GM19468 (cell line): ENCODE data around the gene DNASE2B.
"Not testable (repeated sequence)": the region's sequence is repeated elsewhere in the genome, so short reads cannot be mapped to it uniquely, and the experiment has no call there.

Experiments used
- ATAC-seq: cut with Tn5 transposase; IDR thresholded peaks from one replicate; pipeline ENCODE4 v1.9.1; 2021; ENCODE audit warnings: mild to moderate bottlenecking, moderate library complexity, moderate number of reproducible peaks; ENCODE audit not compliant: unreplicated experiment; ENCODE audit errors: extremely low read depth

DNASE2B gene

DNA sequence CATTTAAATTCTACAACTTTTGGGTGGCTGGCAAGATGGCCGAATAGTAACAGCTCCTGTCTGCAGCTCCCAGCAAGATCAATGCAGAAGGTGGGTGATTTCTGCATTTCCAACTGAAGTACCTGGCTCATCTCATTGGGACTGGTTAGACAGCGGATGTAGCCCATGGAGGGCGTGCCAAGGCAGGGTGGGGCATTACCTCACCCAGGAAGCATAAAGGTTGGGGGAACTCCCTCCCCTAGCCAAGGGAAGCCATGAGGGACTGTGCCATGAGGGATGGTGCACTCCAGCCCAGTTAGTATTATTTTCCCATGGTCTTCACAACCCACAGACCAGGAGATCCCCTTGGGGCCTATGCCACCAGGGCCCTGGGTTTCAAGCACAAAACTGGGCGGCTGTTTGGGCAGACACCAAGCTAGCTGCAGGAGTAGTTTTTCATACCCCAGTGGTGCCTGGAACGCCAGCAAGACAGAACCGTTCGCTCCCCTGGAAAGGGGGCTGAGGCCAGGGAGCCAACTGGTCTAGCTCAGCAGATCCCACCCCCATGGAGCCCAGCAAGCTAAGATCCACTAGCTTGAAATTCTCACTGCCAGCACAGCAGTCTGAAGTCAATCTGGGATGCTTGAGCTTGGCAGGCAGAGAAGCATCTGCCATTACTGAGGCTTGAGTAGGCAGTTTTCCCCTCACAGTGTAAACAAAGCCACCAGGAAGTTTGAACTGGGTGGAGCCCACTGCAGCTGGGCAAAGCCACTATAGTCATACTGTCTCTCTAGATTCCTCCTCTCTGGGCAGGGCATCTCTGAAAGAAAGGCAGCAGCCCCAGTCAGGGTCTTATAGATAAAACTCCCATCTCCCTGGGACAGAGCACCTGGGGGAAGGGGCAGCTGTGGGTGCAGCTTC is 44.7 kb downstream of the DNASE2B start:
- not testable (repeated sequence) for ATAC-seq

DNA sequence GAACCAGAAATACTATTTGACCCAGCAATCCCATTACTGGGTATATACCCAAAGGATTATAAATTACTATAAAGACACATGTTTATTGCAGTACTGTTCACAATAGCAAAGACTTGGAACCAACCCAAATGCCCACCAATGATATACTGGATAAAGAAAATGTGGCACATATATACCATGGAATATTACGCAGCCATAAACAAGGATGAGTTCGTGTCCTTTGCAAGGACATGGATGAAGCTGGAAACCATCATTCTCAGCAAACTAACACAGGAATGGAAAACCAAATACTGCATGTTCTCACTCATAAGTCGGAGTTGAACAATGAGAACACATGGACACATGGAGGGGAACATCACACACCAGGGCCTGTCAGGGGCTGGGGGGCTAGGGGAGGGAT is 50.4 kb downstream of the DNASE2B start:
- not testable (repeated sequence) for ATAC-seq

DNA sequence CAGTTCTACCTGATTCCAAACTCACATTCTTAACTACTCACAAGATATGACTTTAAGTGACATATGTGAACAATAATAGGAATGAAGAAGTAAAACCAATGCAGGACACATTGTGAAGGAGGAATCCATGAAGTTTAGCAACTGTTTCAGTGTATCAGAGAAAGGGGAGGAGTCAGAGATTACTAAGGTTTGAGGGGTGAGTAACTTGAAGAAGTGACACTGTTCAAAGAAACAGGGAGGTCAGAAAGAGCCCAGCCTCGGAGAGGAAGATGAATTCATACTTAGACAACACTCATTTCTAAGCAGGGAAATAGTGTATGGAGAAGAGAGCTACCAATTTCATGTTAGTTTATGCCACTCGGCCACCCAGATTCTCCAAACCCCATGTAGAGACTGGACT is 52.6 kb downstream of the DNASE2B start:
- no peak for ATAC-seq

DNA sequence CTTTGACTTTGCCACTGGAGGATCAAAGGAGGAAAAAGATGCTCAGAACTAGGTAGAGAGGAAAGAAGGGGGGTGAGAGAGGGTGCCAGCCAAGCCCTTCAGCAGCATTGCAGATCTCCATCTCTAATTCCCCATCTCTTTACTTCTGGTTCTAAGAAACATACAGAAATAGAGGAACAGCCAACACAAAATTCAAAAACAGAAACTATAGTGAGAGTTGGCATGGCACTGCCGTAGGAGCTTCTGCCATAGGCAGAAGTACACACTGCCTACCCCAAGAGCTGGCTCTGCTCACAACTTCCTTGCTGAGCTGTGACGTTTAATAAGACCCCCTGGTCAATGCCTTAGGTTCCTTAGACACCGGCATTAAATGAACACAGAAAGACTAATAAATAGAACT is 54.2 kb downstream of the DNASE2B start:
- ATAC-seq: no peak

DNA sequence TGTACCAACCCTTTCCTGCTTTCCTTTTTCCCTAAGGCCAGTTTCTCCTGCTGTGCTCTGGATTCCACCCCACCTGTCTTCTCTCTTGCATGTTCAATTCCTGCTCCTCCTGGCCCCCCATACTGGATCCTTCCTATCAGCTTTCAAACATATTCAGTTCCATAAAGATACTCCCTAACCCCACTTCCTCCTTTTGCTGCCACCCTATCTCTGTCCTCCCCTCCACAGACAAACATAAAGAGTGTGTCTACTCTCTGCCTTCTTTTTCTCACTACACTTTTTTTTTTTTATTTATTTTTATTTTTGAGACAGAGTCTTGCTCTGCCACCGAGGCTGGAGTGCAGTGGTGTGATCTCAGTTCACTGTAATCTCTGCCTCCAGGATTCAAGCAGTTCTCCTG is 63.8 kb downstream of the DNASE2B start:
- ATAC-seq: no peak
